Measurements from ENCODE around the gene AURKAIP1. TPM values are rescaled to one million over a fixed set of nuclear protein-coding genes. Genes with fewer than 3 reads are reported as not detected.

The AURKAIP1 gene
- total RNA-seq, 4 donors from 2014 or later, result 122 to 172 (median 134) TPM

- no peaks in the 10 kb centered on the region for H3K27me3 ChIP-seq
- TF ChIP-seq CTCF (IDR thresholded peaks at IDR 0.05), result no peak
- no peak for TF ChIP-seq POLR2A (IDR thresholded peaks at IDR 0.05)
- H3K4me1 ChIP-seq, result peaks cover 0 to 16% (median 4%) of the 10 kb centered on the region in 4 donors
- H3K4me3 ChIP-seq, result peak within 1 kb of the TSS in 3 of 4 donors; percentile 22 to 41 (median 39)
- H3K9me3 ChIP-seq, result no peaks in the 10 kb centered on the region
- no peaks in the 10 kb centered on the region for H3K36me3 ChIP-seq
- H3K27ac ChIP-seq, result peak within 1 kb of the TSS in 1 of 4 donors; percentile 49
- DNase-seq, result no peak
Observed at GRCh38 chr1:1421147-1421906, 46.3 kb upstream of the AURKAIP1 start, which contains the start of gene ANKRD65. ANKRD65 (minus strand) TSS chr1:1421276; CDS start chr1:1421005, 271 bp downstream.

GRCh38 chr1:1420654-1421141 lies 45.7 kb upstream of the AURKAIP1 start:
- TF ChIP-seq CTCF (IDR thresholded peaks at IDR 0.05), result no peak
- no peak for TF ChIP-seq POLR2A (IDR thresholded peaks at IDR 0.05)
- Histone ChIP-seq H3K4me3 (peak overlapping the region in 3 of 4 donors; percentile 22 to 41 (median 39)), H3K27ac (peak overlapping the region in 1 of 4 donors; percentile 49)

GRCh38 chr1:1419813-1420653 lies 45.0 kb upstream of the AURKAIP1 start:
- Histone ChIP-seq H3K9me3 (no peaks in the 10 kb centered on the region), H3K27me3 (no peaks in the 10 kb centered on the region), H3K27ac (peak overlapping the region; percentile 27 to 69 (median 57)), H3K4me1 (peaks cover 0 to 16% (median 4%) of the 10 kb centered on the region in 4 donors), H3K4me3 (peak overlapping the region in 3 of 4 donors; percentile 31 to 43 (median 39)), H3K36me3 (no peaks in the 10 kb centered on the region)
- no peak for TF ChIP-seq POLR2A (IDR thresholded peaks at IDR 0.05)
- no peak for TF ChIP-seq CTCF (IDR thresholded peaks at IDR 0.05)
- no peak for DNase-seq

More at GRCh38 chr1:1420654-1421141, 45.7 kb upstream of the AURKAIP1 start:
- Histone ChIP-seq H3K27me3 (no peaks in the 10 kb centered on the region), H3K9me3 (no peaks in the 10 kb centered on the region), H3K36me3 (no peaks in the 10 kb centered on the region), H3K4me1 (peaks cover 0 to 16% (median 4%) of the 10 kb centered on the region in 4 donors)
- DNase-seq, result no peak

- Histone ChIP-seq H3K4me3 (peak overlapping the region in 2 of 4 donors; percentile 39 to 43), H3K27me3 (no peaks in the 10 kb centered on the region), H3K36me3 (no peaks in the 10 kb centered on the region), H3K27ac (peak overlapping the region; percentile 27 to 69 (median 57)), H3K9me3 (no peaks in the 10 kb centered on the region), H3K4me1 (peaks cover 0 to 16% (median 4%) of the 10 kb centered on the region in 4 donors)
- DNase-seq, result no peak
- TF ChIP-seq CTCF (IDR thresholded peaks at IDR 0.05), result no peak
- TF ChIP-seq POLR2A (IDR thresholded peaks at IDR 0.05), result no peak
Observed at GRCh38 chr1:1419363-1419812, 44.4 kb upstream of the AURKAIP1 start.

Measured in Peyer's patch (tissue), 4 donors.